Astrocyte of the cerebellum (primary cell): Measurements from ENCODE around the gene ZC3H4.

Experiments used
- DNase-seq: peaks from one replicate; pipeline ENCODE4 v3.0.0-alpha.2; 2011; ENCODE audit warnings: low read depth
- H3K4me3 ChIP-seq: 2 replicates; pipeline ENCODE4 v1.5.1; 2011; ENCODE audit warnings: mild to moderate bottlenecking, low read depth, low read length, moderate library complexity
- in situ Hi-C: cut with HindIII; loops from 2 replicates; pipeline ENCODE4 v1.10.0; 2017; ENCODE audit warnings: low sequenced_read_pairs
- TF ChIP-seq, protein P1 (sequence below): IDR thresholded peaks from 2 replicates; pipeline ENCODE4 v1.5.1; 2012; ENCODE audit warnings: low read length, low read depth, moderate library complexity, mild to moderate bottlenecking; ENCODE audit errors: missing control alignments

The ZC3H4 gene

DNA sequence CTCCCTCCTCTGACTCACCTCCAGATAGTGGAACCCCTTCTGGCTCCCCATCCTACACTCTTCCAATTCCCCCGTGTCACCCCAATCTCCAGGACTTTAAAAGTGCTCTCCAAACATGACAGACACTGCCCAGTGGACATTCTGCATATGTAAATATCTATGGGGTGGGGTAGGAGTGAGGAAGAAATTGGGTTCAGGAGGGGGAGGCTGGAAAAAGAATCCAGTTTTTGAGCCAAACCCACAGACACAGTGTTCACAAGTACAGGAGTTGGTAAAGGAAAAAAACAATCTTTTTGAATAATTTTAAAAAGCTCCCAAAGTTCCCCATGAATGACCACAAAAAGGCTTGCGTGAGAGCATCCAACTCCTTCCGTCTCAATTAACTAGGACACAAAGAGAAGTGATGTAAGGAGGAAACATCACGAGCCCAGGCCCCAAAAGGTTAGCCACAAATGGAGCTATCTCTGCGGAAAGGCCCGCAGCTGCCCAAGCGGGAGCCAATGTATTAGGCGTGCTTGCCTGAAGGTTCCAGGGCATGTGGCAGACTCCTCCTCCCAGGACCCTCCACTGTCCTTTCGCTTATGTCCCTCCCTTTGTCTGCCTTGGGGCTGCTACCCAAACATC lies 18.0 kb downstream of the ZC3H4 start:
- H3K4me3 ChIP-seq, result no peak overlapping the region
- TF ChIP-seq, protein P1, sequence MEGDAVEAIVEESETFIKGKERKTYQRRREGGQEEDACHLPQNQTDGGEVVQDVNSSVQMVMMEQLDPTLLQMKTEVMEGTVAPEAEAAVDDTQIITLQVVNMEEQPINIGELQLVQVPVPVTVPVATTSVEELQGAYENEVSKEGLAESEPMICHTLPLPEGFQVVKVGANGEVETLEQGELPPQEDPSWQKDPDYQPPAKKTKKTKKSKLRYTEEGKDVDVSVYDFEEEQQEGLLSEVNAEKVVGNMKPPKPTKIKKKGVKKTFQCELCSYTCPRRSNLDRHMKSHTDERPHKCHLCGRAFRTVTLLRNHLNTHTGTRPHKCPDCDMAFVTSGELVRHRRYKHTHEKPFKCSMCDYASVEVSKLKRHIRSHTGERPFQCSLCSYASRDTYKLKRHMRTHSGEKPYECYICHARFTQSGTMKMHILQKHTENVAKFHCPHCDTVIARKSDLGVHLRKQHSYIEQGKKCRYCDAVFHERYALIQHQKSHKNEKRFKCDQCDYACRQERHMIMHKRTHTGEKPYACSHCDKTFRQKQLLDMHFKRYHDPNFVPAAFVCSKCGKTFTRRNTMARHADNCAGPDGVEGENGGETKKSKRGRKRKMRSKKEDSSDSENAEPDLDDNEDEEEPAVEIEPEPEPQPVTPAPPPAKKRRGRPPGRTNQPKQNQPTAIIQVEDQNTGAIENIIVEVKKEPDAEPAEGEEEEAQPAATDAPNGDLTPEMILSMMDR, result no peak
- DNase-seq, result peak; percentile 93
- in situ Hi-C loops, result no loop called here

DNA sequence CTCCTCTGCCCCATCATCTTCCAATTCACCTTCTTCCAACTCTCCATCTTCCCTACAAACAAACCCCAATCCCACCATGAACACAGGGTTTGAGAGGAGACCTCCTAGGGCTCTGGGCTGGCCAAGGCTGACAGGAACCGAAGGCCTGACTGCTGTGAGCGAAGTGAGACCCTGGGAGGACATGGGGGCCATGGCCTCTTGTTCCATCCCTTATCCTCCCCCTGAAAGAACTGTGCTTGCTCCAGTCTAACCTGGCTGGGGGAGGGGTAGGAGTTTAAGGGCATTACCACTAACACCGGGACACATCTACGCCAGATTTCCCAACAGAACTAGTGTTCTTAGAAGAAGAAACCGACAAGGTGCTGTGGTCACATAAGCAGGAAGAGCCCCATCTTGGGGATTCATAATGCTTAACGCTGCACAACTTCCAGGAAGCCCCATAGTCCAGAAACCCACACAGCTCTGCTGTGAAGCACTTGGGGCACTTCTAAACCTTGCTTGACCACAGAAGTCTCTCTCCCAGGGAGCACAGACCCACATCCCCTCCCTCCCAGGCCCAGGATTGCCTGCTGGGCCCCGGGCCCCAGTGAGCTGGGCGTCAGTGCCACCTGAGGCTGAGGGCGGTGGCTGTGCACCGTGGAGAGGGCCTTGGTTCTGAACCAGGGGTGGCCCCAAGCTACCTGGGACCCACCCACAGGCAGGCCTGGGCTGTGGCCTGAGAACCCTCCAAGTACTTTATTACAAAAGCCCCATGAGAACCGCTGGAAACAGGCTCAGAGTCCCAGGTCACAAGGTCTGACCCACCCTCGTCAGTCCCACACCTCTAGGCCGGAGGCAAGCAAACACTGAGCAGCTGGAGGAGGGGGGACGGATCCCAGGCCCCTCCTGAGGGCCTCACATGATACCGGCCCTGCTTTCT lies 18.8 kb downstream of the ZC3H4 start:
- in situ Hi-C loops, result no loop called here
- H3K4me3 ChIP-seq, result no peak overlapping the region
- TF ChIP-seq, protein P1, result no peak
- no peak for DNase-seq

DNA sequence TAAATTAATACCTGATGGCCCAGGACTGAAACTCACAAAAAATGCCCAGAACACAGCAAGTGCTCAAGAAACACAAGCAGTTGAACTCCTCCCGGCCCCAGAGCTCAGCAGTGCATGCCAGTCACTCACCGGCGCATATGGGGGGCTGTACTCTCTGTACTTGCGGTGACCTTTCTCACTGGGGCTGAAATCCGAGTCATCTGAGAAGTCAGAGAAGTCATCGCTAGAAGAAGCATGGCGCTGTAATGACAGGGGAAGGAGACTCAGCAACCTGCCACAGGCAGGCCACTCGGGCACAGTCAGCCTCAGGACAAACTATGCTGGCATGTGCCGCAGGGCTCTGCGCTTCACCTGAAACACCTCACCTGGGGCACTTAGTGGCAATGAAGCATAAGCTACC lies 19.7 kb downstream of the ZC3H4 start:
- TF ChIP-seq, protein P1, result no peak
- in situ Hi-C loops, result no loop called here
- no peak overlapping the region for H3K4me3 ChIP-seq
- no peak for DNase-seq

DNA sequence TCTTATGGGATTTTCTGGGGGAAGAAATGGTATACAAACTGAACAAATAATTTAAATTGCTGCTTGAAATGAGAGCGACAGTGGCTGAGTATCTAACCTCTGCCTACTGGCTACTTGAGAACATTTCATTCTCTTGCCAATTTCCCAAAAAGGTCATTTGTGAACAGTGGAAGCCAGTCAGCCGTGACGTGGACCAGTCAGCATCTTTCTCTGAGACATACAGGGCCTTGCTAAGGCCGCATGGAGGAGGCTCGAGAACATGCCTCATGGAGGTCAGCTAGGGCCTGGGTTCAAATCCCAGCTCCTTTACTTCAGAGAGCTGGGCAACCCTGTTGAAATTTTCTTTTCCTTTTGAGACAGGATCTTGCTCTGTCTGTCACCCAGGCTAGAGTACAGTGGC lies 20.3 kb downstream of the ZC3H4 start:
- TF ChIP-seq, protein P1, result no peak
- DNase-seq, result no peak
- H3K4me3 ChIP-seq, result no peak overlapping the region
- in situ Hi-C loops, result no loop called here

DNA sequence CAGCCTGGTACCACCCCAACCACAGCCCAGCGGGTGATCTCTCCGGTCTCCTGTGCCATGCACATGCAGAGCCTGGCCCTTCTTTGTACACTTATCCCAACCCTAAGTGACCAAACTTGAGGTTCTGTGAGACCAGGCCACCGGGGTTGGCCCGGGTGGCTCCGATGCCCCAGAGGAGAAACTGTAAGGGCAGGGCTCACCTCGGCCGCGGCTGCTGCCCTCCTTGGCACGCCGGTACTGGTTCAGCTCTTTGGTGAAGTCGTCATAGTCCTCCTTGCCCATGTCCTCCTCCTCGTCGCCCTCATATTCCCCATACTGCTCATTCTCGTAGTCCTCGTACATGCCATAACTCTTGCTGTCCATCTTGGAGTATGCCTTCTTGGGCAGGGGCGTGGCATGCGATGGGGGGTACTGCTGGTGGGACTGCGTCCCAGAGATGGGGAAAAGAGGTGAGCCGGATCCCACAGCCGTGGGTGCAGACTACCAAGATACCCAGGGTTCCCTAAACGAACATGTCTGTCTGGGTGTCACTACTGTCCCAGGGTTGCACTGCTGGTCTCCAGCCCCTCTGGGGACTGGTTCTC lies 23.7 kb downstream of the ZC3H4 start:
- TF ChIP-seq, protein P1, result no peak
- in situ Hi-C loops, result no loop called here
- DNase-seq, result no peak
- H3K4me3 ChIP-seq, result no peak overlapping the region

DNA sequence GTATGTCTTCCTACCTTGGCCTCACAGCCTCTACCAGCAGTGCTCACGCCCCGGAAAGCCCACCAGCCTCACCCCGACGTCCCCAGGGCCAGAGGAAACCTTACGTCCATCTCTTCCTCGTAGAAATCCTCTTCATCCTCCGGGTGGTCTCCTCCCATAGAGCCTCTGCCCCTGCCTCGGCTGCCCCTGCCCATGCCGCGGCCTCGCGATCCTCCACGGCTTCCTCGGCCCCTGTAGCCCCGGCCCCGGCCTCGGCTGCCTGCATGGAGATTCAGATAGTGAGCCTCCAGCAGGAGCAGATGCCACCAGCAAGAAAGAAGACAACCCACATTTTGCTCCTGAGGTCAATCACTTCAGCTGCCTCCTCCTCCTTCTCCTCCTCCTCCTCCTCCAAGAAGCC lies 27.3 kb downstream of the ZC3H4 start:
- in situ Hi-C loops, result no loop called here
- DNase-seq, result no peak
- TF ChIP-seq, protein P1, result no peak
- no peak overlapping the region for H3K4me3 ChIP-seq
